CMK (cell line): ENCODE measurements around the gene AQP2.
"Not testable (repeated sequence)": the region's sequence is repeated elsewhere in the genome, so short reads cannot be mapped to it uniquely, and the experiment has no call there.

Experiments
- DNase-seq: peaks from one replicate; pipeline ENCODE4 v3.0.0-alpha.2; 2010; ENCODE audit warnings: low read depth

AQP2 gene

DNA sequence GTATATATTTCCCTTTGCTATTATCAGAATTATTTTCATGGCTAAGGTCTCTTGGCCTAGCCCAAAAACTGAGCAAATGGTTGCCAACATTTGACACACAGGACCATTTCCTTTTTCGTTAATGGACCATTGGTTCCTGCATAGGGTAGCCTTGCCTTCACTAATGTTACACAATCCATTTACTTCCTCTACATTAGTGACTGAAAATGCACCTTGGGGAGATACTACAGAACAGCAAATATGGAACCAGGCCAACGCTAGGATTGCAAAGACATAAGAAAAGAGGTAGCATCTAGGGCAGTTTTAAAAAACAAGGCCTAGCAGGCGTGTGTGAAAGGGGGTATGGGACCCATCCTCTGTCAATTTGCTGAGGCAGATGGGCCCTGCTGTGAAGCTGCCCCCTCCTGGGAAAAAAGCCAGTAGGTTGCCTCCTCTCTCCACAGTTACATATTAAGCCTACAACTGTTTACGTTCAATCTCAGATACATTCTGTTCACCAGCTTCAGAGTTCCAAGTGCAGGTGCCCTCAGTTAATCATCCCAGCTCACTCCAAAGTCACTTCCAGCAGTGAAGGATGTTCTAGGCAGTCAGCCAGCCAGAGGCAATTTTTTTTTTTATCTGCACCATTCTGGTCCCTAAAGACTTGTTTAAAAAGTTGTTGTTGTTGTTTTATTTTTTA lies 37.2 kb downstream of the AQP2 start:
- no peak for DNase-seq

DNA sequence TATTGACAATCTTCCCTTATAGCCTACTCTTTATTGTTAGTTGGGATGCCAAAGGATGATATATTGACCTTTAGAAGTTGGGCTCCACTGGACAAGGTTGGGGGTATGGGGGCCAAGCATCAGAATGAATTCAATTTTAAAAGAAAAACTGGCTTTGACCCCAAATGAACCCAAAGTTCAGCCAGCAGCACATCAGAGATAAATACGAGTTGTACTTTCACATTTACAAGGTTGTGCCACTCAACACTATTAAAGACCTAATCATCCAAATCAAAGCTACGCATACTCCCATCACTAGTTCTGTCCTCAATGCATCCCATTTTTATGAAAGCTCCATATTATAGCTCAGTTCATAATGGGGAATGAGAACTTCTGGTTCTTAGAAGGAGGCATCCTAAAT lies 38.9 kb downstream of the AQP2 start:
- DNase-seq = not testable (repeated sequence)

DNA sequence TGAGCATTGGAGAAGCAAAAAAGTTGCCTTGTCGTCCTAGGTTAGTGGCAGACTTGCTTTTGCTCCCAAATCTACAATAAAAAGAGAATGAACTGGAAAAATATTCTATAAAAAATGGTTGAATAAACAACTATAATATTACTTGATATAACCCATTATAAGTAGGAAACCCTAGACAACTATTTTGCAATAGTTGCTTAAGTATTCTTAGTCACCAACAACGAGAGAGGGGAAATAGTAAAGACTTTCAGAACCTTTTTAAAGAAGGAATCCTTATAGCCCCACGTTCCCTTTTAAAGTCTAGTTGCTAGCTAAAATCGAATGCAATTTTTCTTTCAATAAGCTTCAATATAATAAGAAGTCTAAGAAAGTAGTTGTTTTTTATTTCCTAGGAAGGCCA lies 39.7 kb downstream of the AQP2 start:
- DNase-seq = no peak

- no peak for DNase-seq
These were observed 47.9 kb downstream of the AQP2 start for GRCh38 chr12:49998453-49998852.

GRCh38 chr12:50003595-50003994 lies 53.1 kb downstream of the AQP2 start:
- no peak for DNase-seq

- no peak for DNase-seq
These were observed 54.2 kb downstream of the AQP2 start for GRCh38 chr12:50004696-50005095.

DNA sequence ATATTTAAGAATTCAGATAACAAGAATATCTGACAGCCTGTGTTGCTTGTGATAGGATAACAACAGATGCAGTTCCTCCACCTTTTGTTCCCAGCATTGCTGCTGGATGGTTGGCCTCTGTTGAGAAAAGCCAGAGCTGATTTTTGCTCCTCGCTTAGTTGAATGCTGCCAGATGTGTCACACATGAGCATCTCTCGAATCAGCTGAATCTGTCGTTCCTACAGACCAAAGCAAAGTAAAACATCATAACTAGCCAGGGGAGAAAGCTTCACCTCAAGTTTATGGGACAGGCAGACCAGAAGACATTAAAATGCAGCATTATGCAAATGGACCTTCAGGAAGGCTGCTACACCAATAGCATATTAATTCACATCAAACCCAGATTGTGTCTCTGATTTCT lies 54.6 kb downstream of the AQP2 start:
- DNase-seq = no peak

- no peak for DNase-seq
These were observed 55.7 kb downstream of the AQP2 start for GRCh38 chr12:50006280-50006679.

DNA sequence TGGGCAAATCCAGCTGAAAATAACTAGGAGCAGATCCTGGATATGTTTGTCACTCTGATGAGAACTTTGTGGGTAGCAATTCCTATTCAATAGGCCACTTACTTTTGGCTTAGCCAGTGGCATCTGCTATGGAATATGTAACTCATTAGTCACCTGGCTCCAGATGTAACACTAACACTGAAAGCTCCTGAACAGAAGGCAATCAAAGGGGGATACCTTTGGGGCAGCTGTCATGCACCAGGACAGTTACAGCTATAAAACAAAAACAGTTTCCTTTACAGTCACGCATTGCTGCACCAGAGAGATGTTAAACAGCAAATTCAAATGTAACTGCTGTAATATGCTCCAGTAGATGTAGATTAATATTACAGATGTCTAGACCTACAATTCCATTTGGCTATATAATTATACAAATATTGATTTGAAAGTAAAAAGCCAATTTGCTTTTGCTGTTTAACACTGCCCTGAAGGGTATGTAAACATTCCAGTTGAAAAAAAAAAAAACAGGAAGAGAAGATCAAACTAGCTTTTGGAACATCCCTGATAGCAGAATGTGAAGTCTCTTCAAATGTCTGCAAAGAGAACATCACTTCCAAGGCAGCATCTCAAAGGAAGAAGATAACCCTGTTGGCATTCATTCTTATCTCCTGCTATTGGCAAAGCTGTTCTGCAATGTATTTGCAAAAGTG lies 56.4 kb downstream of the AQP2 start:
- no peak for DNase-seq
